GM12878 (cell line): ENCODE data around the gene SPTBN1. TPM values are rescaled to one million over a fixed set of nuclear protein-coding genes. Genes with fewer than 3 reads are reported as not detected.

ENCODE experiments used
- ATAC-seq: fragments of 200-7000 bp; cut with Tn5 transposase; 3 replicates; pipeline ENCODE4 v1.9.1; 2020; ENCODE audit warnings: mild to moderate bottlenecking, moderate library complexity
- BruUV-seq: library from RNA; stranded (reverse); fragments of 400-500 nt; replicated peaks from 2 replicates; lab custom pipeline; 2021; lab: Mats Ljungman, UMichigan
- CTCF ChIA-PET: fragments of 300-600 bp; sonication (Branson Sonifier 250); formaldehyde crosslinking; extraction: SDS; loops from one replicate; lab custom pipeline; 2021; ENCODE audit warnings: inconsistent platforms; lab: Yijun Ruan, JAX
- POLR2A ChIA-PET: fragments of 350-600 bp; formaldehyde crosslinking; extraction: SDS; loops from one replicate; lab custom pipeline; 2021; ENCODE audit warnings: inconsistent platforms; lab: Charles Lee
- RAD21 ChIA-PET: fragments of 300-600 bp; sonication (Branson Sonifier 250); formaldehyde crosslinking; loops from one replicate; lab custom pipeline; 2023; ENCODE audit warnings: antibody characterized with exemption; ENCODE audit not compliant: unreplicated experiment; lab: Charles Lee
- SMC1A ChIA-PET: fragments of 300-600 bp; sonication (Branson Sonifier 250); formaldehyde crosslinking; loops from one replicate; lab custom pipeline; 2023; ENCODE audit not compliant: unreplicated experiment, uncharacterized antibody; lab: Charles Lee
- DNase-seq: peaks from one replicate; pipeline ENCODE4 v3.0.0-alpha.2; 2011; ENCODE audit warnings: low read depth, low spot score
- FAIRE-seq: peaks from 3 replicates; lab custom pipeline; 2011; peaks lifted over from hg19 to GRCh38; lab: Jason Lieb, UNC
- H2AFZ ChIP-seq: 2 replicates; pipeline ENCODE4 v1.6.0; 2011; ENCODE audit warnings: low read depth, low read length, control low read depth; ENCODE audit not compliant: control insufficient read depth
- H3K27ac ChIP-seq: 2 replicates; pipeline ENCODE4 v1.5.1; 2011; ENCODE audit warnings: control low read depth; ENCODE audit not compliant: control insufficient read depth, insufficient read depth
- H3K27me3 ChIP-seq, 2 experiments: replicated peaks in 1 of 2; 2 replicates each; pipeline versions ENCODE4 v1.6.0 to v1.6.1; 2011; ENCODE audit warnings: low read length in 1 of 2; ENCODE audit not compliant: control insufficient read depth in 2 of 2, insufficient read depth in 2 of 2
- H3K36me3 ChIP-seq, 2 experiments: 2 replicates each; pipeline ENCODE4 v1.5.1; 2011; ENCODE audit warnings: low read length in 1 of 2; ENCODE audit not compliant: control insufficient read depth in 2 of 2, insufficient read depth in 2 of 2
- H3K4me1 ChIP-seq: 2 replicates; pipeline ENCODE4 v1.6.1; 2011; ENCODE audit warnings: mild to moderate bottlenecking, low read length, moderate library complexity, mixed read lengths; ENCODE audit not compliant: control insufficient read depth, insufficient read depth
- H3K4me2 ChIP-seq: 2 replicates; pipeline ENCODE4 v1.6.0; 2011; ENCODE audit warnings: control low read depth; ENCODE audit not compliant: control insufficient read depth, insufficient read depth
- H3K4me3 ChIP-seq: fragments of 200-600 bp; sonication (generic); 2 replicates; pipeline ENCODE4 v1.5.1; 2016
- H3K79me2 ChIP-seq: 2 replicates; pipeline ENCODE4 v1.6.0; 2011; ENCODE audit warnings: low read length; ENCODE audit not compliant: control insufficient read depth, insufficient read depth
- H3K9ac ChIP-seq: 2 replicates; pipeline ENCODE4 v1.8.0; 2011; ENCODE audit warnings: low read length, control low read depth, mixed read lengths; ENCODE audit not compliant: control insufficient read depth, insufficient read depth
- H3K9me3 ChIP-seq: replicated peaks from 3 replicates; pipeline ENCODE4 v1.5.1; 2011; ENCODE audit warnings: mild to moderate bottlenecking, low read length; ENCODE audit not compliant: control insufficient read depth, insufficient read depth
- H4K20me1 ChIP-seq: 2 replicates; pipeline ENCODE4 v1.6.0; 2011; ENCODE audit not compliant: control insufficient read depth, insufficient read depth
- BMI1 ChIP-seq: fragments of 450-650 bp; IDR thresholded peaks from 2 replicates; pipeline ENCODE4 v1.6.1; 2016; ENCODE audit warnings: mild to moderate bottlenecking, moderate library complexity, borderline replicate concordance
- CREB1 ChIP-seq: IDR thresholded peaks from 2 replicates; pipeline ENCODE4 v1.6.1; 2012; ENCODE audit warnings: low read depth, mild to moderate bottlenecking, inconsistent platforms
- NR2F1 ChIP-seq: fragments of 450-650 bp; conservative IDR thresholded peaks from 2 replicates; pipeline ENCODE4 v1.6.1; 2017; ENCODE audit warnings: mild to moderate bottlenecking
- NRF1 ChIP-seq: conservative IDR thresholded peaks from 2 replicates; pipeline ENCODE4 v1.6.1; 2011; ENCODE audit warnings: mild to moderate bottlenecking, low read depth, low read length, improper control_type of control experiment
- PAX8 ChIP-seq: fragments of 450-650 bp; IDR thresholded peaks from 2 replicates; pipeline ENCODE4 v1.6.1; 2017; ENCODE audit warnings: mild to moderate bottlenecking, moderate library complexity
- RUNX3 ChIP-seq: IDR thresholded peaks from 2 replicates; pipeline ENCODE4 v1.6.1; 2012; ENCODE audit warnings: low read length, inconsistent platforms
- WGBS: methylation state at CpG from one replicate; pipeline ENCODE4 v1.1.6; 2016; ENCODE audit warnings: low lambda C conversion rate; ENCODE audit not compliant: insufficient replicate concordance, insufficient coverage; ENCODE audit errors: missing lambda C conversion rate; 5-methylcytosine and 5-hydroxymethylcytosine counted together
- in situ Hi-C: fragments of 300-500 bp; cut with MboI; formaldehyde crosslinking; loops from 9 replicates; pipeline ENCODE4 v1.14.3; 2018; ENCODE audit warnings: mixed read lengths
- intact Hi-C: fragments of 100-400 bp; cut with micrococcal nuclease; formaldehyde crosslinking; loops from one replicate; pipeline ENCODE4 v1.14.2; 2022; ENCODE audit not compliant: unreplicated experiment
- polyA plus RNA-seq, 11 experiments: library from polyadenylated mRNA; depleted of rRNA in 4 of 11; unstranded in 6 of 11; stranded (reverse) in 5 of 11; fragments of >200 nt; fragmentation: Nextera tagmentation in 4 of 11; fragmentation: Illumina TruSeq in 1 of 11; extraction: Ambion mirVana in 4 of 11; extraction: Trizol in 1 of 11; gene quantifications; 1 replicate in 1 of 11; 2 replicates in 10 of 11; pipeline versions ENCODE4 v1.2.1 to v1.2.3, GENCODE V29; 2011 to 2016; ENCODE audit warnings: inconsistent platforms in 2 of 11, missing spikeins in 2 of 11, low read depth in 1 of 11
- total RNA-seq, 4 experiments: library from RNA; depleted of rRNA in 3 of 4; stranded (reverse); fragments of >200 nt in 3 of 4; fragmentation: Illumina TruSeq in 1 of 4; extraction: Trizol in 1 of 4; gene quantifications; 2 replicates each; pipeline versions ENCODE4 v1.2.1 to v1.2.3, GENCODE V29; 2013 to 2021
- TF ChIP-seq, protein P1 (sequence below): fragments of 450-650 bp; IDR thresholded peaks from 2 replicates; pipeline ENCODE4 v1.6.1; 2017; ENCODE audit warnings: mild to moderate bottlenecking, low read depth, inconsistent platforms; ENCODE audit not compliant: poor library complexity, severe bottlenecking

Gene SPTBN1
- total and polyA plus RNA-seq, 10 of the 15 experiments (the other 5 are each of a cell fraction or from before 2014, with no cell fraction given) = 20.6 to 154 (median 76.7) TPM

DNA sequence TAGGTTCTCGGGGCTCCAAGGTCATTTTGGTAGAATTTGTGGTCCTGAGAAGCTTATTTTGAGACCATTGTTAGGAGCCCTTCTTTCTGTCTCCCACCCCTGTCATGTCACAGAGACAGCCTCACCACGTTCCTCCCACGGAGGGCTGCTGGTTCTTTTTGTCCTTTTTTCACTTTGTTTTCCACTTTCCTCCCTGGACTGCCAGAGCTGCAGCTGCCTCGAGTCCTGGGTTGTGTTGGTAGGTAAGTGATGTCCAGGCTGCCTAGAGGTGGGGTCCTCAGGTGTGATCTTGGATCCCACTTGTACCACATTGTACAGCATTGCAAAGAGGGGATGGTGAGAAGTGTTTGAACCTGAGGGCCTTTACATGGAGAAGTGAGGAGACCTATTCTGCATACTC lies 137.1 kb downstream of the SPTBN1 start:
- Histone ChIP-seq H3K36me3 (peaks cover 15 to 16% of the 10 kb centered on the region in 2 experiments), H3K4me3 (no peak overlapping the region), H2AFZ (no peak overlapping the region), H3K9ac (no peak overlapping the region), H3K4me2 (peak overlapping the region; percentile 46), H3K9me3 (no peaks in the 10 kb centered on the region), H3K27ac (peak overlapping the region; percentile 67), H3K4me1 (peaks cover 81% of the 10 kb centered on the region), H4K20me1 (0 out of 2 replicates have a peak, but pooled peaks cover 3% of the 10 kb centered on the region), H3K79me2 (peaks cover 97% of the 10 kb centered on the region), H3K27me3 (no peaks in the 10 kb centered on the region)
- CTCF ChIA-PET = interaction anchor here (1.4 to 1.8 kb wide), 3 partner anchors 12 to 70 kb away, joined by 3 to 5 read pairs (median 4); no protein-coding TSS in a partner anchor
- POLR2A ChIA-PET = interaction anchor here (1.4 kb wide), 3 partner anchors 22 to 41 kb away, joined by 3 to 4 read pairs (median 3); no protein-coding TSS in a partner anchor
- SMC1A ChIA-PET = interaction anchor here (0.8 to 3.2 kb wide), 12 partner anchors 9 to 111 kb away, joined by 3 to 34 read pairs (median 5); no protein-coding TSS in a partner anchor
- in situ Hi-C loops = no loop called here
- FAIRE-seq (no peak), ATAC-seq (no peak), DNase-seq (no peak)
- no TSS peak for BruUV-seq
- RAD21 ChIA-PET = interaction anchor here (0.9 to 4.1 kb wide), 7 partner anchors 11 to 70 kb away, joined by 3 to 14 read pairs (median 4); no protein-coding TSS in a partner anchor
- TF ChIP-seq CREB1 (no peak), RUNX3 (peak; percentile 38)
- intact Hi-C loops = no loop called here
- 76% methylated on average over 4 of the region's 4 CpGs for WGBS

DNA sequence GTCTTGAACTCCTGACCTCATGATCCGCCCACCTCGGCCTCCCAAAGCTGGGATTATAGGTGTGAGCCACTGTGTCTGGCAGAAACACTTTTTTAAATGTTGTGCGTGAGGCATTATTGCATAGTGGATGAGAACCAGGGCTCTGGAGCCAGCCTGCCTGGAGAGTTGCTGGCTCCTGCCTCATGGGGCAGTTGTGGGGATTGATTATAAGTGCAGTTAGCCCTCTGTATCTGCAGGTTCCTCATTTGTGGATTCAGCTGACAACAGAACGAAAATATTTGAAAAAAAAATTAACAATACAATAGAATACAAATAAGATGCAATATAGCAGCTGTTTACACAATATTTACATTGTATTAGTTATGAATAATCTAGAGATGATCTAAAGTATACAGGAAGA lies 137.9 kb downstream of the SPTBN1 start:
- Histone ChIP-seq H3K9me3 (no peaks in the 10 kb centered on the region), H3K27me3 (no peaks in the 10 kb centered on the region), H2AFZ (no peak overlapping the region), H3K4me3 (no peak overlapping the region), H3K9ac (no peak overlapping the region), H3K79me2 (peaks cover 97% of the 10 kb centered on the region), H3K36me3 (peaks cover 18 to 19% of the 10 kb centered on the region in 2 experiments), H3K27ac (peak overlapping the region; percentile 52), H3K4me1 (peaks cover 73% of the 10 kb centered on the region), H3K4me2 (peak overlapping the region; percentile 45), H4K20me1 (peaks cover 3% of the 10 kb centered on the region; the same call in 1 of the 2 replicates)
- ATAC-seq (peak; percentile 28; the same call in 1 of the 3 replicates), DNase-seq (no peak), FAIRE-seq (no peak)
- ChIA-PET CTCF (interaction anchor here (1.3 to 1.8 kb wide), 3 partner anchors 19 to 70 kb away, joined by 3 to 5 read pairs (median 3); no protein-coding TSS in a partner anchor), RAD21 (interaction anchor here (1.0 to 4.1 kb wide), 4 partner anchors 12 to 71 kb away, joined by 3 to 14 read pairs (median 4); no protein-coding TSS in a partner anchor), POLR2A (interaction anchor here (0.7 to 1.6 kb wide), 6 partner anchors 18 to 126 kb away, joined by 3 to 7 read pairs (median 4); no protein-coding TSS in a partner anchor), SMC1A (interaction anchor here (1.0 to 4.9 kb wide), 3 partner anchors 10 to 25 kb away, joined by 3 to 37 read pairs (median 19); no protein-coding TSS in a partner anchor)
- intact Hi-C loops (no loop called here), in situ Hi-C loops (no loop called here)
- TF ChIP-seq NRF1 = no peak
- TF ChIP-seq NR2F1 = peak; percentile 53
- TF ChIP-seq, protein P1, sequence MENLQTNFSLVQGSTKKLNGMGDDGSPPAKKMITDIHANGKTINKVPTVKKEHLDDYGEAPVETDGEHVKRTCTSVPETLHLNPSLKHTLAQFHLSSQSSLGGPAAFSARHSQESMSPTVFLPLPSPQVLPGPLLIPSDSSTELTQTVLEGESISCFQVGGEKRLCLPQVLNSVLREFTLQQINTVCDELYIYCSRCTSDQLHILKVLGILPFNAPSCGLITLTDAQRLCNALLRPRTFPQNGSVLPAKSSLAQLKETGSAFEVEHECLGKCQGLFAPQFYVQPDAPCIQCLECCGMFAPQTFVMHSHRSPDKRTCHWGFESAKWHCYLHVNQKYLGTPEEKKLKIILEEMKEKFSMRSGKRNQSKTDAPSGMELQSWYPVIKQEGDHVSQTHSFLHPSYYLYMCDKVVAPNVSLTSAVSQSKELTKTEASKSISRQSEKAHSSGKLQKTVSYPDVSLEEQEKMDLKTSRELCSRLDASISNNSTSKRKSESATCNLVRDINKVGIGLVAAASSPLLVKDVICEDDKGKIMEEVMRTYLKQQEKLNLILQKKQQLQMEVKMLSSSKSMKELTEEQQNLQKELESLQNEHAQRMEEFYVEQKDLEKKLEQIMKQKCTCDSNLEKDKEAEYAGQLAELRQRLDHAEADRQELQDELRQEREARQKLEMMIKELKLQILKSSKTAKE = peak; percentile 24
- no peak for TF ChIP-seq BMI1
- no peak for TF ChIP-seq PAX8
- WGBS = 75% methylated on average over 4 of the region's 4 CpGs
- no TSS peak for BruUV-seq
